CD4-positive, alpha-beta T cell treated with Interleukin-15 for 4 hours (primary cell): ENCODE data around the gene C17orf67.
"Not testable (repeated sequence)": the region's sequence is repeated elsewhere in the genome, so short reads cannot be mapped to it uniquely, and the experiment has no call there.

Experiments used
- DNase-seq: peaks from one replicate; pipeline ENCODE4 v3.0.0-alpha.2; 2020; ENCODE audit warnings: low spot score

C17orf67 gene

DNA sequence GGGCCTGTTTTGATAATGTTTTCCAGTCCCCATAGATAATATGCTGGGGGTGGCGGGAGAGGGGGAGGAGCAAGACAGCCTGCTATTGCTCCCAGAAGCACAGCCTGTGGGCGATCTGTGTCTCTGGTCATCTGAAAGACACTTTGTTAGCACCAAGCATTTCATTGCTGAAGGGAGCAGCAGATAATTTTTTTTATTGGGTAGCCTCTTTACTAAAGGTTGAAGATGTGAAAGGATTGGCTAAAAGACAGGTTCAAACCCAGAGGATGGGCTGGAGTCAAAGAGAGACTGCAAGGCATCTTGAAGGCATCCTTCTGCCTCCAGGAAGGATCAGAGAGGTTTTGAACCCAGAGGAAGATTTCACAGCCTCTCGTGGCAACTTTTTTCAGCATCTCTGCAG lies 60.6 kb downstream of the C17orf67 start:
- no peak for DNase-seq

DNA sequence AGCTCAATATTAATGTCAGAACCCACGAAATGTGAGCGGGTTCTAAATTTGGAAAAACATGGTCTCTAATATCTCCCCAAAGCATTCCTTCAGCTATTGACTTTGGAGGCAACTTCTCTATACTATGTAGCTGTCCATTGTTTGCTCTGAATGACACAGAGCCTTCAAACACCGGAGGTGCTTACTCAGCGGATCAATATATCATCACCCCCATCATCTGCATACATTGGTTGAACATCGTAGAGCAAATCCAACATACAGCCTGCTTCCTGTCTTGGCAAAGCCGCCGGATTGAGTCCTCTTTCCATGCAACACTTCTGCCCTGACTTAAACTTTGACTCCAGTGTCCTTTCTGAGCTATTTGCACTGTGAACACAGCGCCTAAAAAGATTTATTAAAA lies 61.3 kb downstream of the C17orf67 start:
- no peak for DNase-seq

DNA sequence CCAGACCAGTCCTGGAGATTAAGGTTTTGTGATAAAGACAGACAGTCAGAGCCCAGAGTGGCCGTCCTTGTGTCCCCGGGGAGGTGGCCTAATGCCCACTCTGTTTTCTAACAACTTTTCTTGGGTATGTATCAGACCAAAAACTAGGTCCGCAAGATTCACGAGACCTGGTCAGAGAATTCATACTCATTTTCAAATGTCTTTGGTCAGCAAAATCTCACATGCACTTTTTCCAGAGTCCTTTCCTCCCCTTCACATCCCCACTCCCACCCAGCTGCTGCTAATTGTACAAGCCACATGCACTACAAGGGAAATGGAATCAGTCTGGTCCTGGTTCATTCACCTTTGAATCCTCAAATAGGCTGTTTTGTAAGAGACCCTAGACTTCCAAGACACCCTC lies 61.7 kb downstream of the C17orf67 start:
- no peak for DNase-seq

DNA sequence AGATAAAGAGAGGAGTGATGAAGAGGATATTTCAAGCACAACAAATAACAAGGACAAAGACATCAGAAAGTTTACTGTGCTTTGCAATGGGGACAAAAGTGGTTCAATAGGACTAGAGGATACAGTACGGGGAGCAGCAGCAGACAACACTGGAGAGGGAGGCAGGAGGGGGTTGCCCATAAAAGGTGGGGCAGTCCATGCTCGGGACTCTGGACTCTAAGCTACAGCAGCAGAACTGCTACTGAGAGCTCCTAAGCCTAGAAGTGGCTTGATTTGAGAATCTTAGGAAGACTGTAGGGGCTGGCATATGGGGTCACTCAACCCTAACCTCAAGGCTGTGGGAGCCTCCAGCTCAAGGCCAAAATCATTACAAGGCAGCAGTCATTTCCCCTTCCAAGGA lies 62.2 kb downstream of the C17orf67 start:
- no peak for DNase-seq

DNA sequence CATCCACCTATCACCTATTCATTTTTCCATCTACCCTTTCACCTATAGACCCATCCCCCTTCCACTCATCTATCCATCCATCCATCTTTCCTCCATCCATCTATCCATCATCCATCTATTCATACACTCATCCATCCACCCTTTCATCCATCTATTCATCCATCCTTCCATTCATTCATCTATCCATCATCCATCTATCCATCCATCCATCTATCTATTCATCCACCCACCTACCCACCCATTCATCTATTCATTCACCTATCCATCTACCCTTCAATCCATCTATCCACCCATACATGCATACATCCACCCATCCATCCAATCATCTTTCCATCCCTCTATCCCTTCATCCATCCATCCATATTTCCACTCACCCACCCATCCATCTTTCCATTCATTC lies 63.3 kb downstream of the C17orf67 start:
- no peak for DNase-seq

DNA sequence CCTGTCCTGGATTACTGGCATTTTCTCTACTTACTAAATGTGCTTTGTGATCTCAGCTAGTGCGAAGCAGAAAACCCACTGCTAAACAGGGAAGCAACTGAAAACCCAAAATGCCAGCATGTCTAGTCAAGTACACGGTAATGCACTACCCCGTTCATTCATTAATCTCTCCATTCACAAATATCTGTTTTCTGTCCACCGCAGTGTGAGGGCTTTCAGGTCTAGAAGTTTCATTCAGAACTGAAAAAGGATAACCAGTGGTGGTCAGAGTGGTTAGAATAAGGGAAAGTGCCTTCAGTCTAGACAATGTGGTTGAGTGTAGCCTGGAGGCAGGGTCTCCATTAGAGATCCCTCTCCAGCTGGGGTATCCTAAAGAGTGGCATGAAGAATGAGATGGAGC lies 68.3 kb downstream of the C17orf67 start:
- DNase-seq: no peak

DNA sequence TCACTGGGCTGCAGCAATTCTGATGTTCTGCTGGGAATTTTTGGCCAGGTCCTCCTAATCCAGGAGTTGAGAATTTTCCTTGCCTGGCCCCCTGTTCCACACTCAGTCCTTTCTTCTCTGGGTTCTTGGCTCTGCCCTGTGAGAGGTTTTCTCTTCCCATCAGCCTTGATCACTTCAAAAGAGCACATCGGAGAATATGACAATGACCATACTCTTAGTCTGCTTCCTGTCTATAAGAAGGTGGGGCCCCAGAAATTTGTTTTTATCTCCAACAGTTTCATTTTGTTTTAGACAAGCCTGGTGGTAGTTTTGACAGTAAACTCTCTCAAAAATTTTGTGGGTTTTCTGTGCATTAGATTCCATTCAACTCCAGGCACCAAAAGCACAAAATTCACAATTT lies 70.7 kb downstream of the C17orf67 start:
- DNase-seq: no peak

DNA sequence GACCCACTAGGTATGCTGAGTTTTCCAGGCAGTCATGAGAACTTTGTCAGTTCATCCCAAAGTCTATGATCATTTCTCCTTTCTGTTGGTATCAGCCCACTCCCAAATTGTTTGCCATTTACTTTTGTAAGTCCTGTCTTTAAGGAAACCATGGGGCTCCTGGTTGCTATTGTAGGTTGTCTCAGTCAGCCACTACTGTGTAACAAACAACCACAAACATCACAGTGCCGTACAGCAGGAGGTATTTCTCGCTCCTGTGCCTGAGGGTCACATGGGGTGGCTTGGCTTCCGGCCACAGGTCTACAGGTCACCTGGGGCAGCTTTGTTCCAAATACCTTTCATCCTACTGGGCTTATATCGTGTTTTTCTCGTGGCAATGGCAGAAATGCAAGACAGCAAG lies 71.6 kb downstream of the C17orf67 start:
- DNase-seq: no peak

DNA sequence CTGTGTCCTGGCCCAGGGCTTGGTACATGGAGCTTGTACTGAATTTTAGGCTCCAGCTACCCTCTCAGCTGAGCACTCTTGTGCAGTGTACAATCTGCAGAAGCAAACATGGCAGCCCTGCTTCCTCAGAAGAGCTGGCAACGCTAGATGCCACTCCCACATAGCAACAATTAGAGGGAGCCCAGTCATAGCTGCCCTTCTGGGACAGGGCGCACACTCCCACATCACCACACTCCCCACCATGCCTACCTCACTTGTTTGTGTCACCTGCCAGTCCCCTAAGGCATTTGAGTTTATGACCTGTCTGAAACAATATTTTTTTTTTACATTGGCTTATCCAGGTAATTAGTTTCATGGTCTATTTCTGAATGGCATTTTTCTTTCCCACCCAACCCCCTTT lies 72.3 kb downstream of the C17orf67 start:
- DNase-seq: no peak

DNA sequence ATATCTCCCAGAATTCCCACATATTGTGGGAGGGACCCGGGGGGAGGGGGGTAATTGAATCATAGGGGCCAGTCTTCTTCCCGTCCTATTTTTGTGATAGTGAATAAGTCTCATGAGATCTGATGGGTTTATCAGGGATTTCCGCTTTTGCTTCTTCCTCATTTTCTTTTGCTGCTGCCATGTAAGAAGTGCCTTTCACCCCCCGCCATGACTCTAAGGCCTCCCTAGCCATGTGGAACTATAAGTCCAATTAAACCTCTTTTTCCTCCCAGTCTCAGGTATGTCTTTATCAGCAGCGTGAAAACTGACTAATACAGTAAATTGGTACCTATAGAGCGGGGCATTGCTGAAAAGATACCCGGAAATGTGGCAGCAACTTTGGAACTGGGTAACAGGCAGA lies 76.1 kb downstream of the C17orf67 start:
- DNase-seq: not testable (repeated sequence)

DNA sequence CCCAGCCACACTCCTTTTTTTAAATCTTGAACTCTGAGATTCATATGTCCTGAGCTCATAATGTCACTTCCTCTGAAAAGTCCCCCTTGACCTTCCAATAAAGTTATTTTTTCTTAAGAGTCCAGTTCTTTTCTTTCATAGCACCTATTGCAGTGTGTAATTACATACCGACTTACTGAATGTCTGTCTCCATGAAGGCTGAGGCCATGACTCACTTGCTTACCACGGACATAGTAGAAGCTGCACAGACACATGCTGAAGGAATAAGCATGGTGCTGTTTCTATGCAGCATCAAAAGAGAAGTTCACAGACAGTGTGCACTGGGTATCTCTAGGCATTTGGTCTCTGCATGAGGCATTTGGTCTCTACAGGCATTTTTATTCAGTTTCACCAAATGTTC lies 77.2 kb downstream of the C17orf67 start:
- DNase-seq: no peak

DNA sequence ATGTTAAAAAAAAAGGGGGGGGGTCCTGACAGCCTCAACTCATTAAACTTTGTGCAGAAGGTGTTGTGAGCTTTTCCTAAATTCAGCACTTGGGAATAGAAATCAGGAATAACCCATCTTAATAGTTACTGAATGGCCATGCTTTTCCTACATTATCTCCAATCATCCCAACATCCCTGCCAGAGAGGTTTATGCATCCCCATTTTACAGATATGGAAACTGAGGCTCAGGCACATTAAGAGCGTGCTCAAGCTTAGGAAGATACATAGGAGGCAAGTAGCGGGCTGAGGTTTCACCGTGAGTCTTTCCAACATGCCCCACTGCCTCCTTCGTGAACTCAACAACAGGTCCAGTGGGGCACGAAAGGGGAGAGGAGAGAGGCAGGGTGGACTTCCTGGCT lies 78.4 kb downstream of the C17orf67 start:
- DNase-seq: no peak

DNA sequence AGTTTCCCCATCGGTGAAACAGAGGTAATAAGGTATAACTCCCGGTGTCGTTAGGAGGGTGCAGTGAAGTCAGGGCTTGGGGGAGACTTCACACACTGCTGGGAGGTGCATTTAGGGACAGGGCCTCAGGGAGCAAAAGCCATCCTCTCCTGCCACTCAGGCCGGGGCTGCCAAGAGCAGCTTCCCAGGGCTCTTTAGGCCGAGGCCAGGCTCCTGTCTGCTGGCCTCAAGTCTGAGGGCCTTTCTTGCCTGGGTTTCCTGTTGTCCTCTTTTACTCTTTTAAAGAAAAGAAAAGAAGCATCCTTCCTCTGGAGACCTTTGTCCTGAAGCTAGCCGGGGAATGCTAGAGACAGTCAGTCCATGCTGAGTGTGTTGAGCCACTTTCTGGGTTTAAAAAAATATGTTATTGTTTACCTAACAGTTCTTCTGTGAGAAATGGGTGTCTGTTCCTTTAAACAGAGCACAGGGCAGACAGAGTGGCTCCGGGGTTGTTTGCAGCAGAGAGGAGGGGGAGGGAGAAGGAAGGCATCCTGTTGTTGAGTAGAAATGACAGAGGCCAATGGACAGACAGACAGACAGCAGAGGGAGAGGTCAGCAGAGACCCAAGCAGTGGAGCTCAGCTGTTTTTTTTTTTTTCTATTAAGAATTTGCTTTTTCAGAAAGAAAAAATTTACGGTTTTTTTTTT lies 79.1 kb downstream of the C17orf67 start:
- no peak for DNase-seq

DNA sequence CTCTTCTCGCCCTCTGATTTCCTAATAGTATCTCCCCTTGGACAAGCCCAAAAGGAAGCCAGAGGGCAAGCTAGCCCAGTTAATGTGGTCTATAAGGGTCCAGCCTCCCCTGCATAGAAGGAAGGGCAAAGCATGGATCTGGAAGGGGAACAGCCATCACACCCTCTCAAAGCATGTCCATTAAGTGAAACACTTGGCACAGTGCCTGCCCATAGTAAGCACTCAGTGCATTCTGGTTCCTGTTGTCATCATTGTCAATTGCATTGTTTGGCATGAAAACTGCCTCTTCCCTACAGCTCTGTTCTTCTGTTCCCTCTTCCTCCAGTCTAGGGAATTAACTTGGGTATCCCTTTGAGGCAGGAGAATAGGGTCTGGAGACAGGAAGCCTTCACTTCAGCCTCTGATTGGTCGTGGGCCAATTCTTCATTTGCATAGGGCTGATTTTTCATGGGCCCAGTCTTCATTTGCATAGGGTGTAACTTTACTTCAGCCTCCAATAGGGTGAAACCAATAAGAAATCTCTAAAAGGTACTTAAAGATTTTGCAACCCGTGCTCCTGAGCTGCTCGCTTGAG lies 81.4 kb downstream of the C17orf67 start:
- no peak for DNase-seq

DNA sequence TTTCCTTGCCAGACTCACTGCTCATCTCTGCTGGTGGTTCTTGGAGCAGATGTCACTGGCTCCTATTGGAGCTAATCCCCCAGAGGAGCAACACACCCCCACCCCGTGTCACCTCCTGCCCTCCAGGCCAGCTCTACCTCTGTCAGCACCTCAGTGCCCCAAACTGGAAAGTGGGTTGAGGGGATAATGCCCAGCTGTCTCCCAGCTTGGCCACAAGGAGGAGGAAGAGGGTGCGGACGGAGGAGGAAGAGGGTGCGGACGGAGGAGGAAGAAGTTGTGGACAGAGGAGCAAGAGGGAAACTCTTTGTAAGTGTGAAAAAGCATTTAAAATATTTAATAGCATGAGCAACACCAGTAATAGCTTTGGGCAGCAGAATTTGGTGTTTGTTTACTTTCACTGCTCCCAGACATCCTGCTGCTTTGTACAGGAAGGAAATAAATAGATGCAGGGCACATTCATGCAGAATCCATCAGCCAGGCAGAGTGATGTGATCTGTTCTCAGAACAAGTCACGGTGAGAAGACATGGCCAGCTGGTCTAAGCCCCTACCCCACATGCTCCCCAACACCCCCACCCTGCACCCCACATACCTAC lies 82.5 kb downstream of the C17orf67 start:
- no peak for DNase-seq

DNA sequence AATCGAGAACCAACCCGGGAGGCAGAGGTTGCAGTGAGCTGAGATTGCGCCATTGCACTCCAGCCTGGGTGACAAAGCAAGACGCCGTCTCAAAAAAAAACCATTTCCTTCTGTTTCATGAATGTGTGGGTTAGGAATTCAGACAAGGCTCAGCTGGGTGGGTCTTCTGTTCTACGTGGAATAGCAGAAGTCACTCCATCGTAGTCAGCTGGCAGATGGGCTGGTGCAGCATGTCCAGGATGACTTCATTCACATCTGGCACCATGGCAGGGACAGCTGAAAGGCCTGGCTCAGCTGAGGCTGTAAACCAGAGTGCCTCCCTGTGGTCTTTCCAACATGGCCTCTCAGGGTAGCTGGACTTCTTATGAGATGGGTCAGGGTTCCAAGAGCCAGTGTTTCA lies 89.0 kb downstream of the C17orf67 start:
- no peak for DNase-seq

DNA sequence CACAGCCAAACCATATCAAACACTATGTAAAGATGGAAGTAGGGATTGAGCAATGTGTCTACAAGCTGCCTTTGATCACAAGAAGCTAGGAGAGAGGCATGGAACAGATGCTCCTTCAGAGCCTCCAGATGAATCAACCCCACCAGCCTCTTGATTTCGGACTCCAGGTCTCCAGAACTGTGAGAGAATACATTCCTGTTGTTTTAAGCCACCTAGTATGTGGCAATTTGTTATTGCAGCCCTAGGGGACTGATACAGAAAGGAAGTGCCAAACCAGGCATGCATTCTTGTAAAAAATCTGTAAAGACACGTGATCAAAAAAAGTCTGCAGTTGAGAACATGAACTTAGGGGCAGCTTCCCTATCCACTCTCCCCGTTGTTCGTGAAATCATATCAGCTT lies 91.1 kb downstream of the C17orf67 start:
- DNase-seq: no peak
